NCI-H345 treated with DMSO at 0.1 percent for 48 hours (cell line): ENCODE measurements around the gene SRD5A3.
"Not testable (repeated sequence)": the region's sequence is repeated elsewhere in the genome, so short reads cannot be mapped to it uniquely, and the experiment has no call there.

Experiments used
- DNase-seq: peaks from one replicate; lab custom pipeline; 2025; ENCODE audit not compliant: unreplicated experiment; lab: John Stamatoyannopoulos, UW

The SRD5A3 gene

DNA sequence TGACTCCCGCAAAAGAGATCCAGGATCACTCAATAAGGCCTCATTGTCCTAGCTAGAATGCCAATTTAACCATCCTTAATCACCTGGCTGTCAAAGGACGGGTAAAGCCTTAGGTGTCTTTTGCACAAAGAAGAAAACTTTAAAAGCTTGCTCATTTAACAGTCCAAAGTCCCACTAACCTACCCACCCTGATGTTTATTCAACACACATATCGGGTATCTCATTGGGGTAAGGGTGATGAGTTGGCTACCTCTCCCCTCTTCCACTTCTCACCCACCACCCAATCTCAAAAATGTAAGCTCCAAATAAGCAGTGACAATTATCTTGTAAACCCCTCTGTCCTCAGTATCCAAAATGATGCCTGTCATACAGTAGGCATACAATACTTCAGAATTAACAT is 988 bp upstream of the SRD5A3 start:
- no peak for DNase-seq

GRCh38 chr4:55346851-55347255 is 811 bp downstream of the SRD5A3 start:
- DNase-seq: no peak

DNA sequence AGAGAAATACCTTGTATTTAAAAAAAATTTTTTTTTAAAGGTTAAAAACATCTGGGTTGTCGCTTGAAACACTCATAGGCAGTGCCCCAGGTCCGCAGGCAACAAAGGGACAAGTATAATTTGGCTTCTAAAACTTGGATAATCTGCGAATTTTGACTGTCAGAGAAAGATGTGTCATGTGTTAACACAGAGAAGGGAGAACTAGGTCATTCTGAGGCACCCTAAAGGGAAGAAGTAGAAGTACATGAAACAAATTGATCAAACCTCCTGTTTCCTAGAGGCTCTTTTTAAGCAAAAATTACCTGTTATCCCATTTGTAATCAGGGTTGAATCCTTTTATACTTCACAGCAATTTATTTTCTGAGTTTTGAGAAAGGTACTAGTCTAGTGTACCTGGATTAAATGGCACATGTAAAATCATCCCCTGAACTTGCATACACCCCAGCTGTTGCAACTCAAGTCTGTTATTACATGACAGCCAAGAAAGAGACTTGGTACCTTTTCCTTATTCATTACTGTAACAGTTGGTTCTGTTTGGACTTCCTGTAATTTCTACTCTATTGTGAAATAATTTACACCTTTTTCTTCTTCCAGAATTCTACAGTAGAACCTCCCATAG is 1.7 kb downstream of the SRD5A3 start:
- no peak for DNase-seq

DNA sequence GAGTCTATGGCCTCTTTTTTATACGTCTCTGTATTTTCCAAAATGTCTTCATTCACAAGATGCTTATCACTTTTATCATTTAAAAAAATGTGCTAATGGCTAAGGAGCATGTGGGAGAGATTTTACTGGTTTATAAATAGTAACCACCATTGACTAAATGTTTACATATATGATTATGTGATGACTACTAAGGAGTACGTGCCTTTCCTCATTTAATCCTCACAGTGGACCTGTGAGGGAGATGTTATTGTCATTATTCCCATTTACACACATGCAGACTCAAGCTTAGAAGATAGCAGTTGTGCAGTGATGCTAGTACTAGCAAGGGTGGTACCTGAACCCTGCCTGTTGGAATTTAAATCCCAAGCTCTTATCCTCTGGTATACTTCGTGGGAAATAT is 2.4 kb downstream of the SRD5A3 start:
- DNase-seq: no peak

- not testable (repeated sequence) for DNase-seq
These were observed 4.8 kb downstream of the SRD5A3 start for GRCh38 chr4:55350870-55351269.

DNA sequence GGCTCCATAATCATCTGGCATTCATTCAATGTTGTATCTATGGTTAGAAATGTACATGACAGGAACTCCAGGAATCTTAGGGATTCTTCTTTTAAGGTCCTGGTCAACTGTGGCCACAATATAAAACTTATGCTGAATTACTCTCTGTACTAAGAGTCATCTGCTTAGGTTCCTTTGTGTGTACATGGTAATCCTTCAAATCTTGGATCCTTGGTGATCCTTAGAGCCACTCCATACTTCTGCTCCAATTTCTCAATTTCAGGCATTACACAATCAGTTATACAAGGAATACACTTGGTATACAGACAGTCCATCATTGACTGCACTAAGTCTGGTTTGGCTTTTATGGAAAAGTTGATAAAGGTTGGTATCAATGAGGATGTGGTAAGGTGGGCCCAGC is 5.8 kb downstream of the SRD5A3 start:
- no peak for DNase-seq

GRCh38 chr4:55352726-55353125 is 6.7 kb downstream of the SRD5A3 start:
- no peak for DNase-seq

DNA sequence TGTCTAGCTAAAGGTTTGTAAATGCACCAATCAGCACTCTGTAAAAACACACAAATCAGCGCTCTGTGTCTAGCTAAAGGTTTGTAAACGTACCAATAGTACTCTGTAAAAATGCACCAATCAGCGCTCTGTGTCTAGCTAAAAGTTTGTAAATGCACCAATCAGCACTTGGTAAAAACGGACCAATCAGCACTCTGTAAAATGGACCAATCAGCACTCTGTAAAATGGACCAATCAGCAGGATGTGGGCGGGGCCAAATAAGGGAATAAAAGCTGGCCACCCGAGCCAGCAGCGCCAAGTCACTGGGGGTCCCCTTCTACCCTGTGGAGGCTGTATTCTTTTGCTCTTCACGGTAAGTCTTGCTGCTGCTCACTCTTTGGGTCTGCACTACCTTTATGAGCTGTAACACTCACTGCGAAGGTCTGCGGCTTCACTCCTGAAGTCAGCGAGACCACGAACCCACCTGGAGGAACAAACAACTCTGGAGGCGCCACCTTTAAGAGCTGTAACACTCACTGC is 7.2 kb downstream of the SRD5A3 start:
- DNase-seq: not testable (repeated sequence)

GRCh38 chr4:55354648-55355047 is 8.6 kb downstream of the SRD5A3 start:
- no peak for DNase-seq

DNA sequence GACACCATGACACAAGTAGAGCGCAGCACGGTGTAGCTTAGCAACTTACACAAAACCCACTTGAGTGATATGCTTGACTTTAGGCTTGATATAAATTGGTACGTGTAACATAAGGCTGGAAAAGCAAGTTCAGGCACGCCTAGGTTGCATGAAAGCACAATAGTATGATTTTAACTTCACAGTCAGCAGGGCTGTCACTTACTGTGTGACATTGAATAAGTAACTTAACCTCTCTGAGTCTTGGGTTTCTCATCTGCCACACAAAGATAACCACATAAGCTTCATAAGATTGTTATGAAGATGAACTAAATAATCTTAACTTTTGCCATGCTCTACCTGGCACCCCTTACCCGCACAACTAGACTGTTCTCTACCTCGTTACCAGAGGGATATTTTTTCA is 9.5 kb downstream of the SRD5A3 start:
- peak; percentile 23 for DNase-seq

DNA sequence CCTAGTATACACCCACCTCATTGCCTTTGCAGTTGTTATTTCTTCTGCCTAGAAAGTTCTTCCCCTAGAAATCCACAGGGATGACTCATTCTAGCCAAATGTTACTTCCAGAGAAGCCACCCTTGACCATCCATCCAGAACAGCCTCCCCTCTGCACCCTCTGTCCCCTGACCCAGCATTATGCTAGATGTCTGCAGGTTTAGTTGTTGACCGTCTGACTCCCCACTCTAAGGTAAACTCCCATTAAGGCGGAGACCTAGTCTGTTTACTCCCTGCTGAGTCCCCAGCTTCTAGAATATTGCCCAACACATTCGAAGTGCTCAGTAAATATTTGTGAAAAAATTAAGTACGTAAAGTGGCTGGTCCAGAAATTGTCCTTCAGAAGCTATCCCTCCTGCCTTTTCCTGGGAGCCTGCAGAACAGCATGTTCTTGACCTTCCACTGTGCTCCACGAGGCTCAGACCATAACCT is 11.0 kb downstream of the SRD5A3 start:
- no peak for DNase-seq

GRCh38 chr4:55358246-55358645 is 12.2 kb downstream of the SRD5A3 start:
- DNase-seq: no peak

- no peak for DNase-seq
These were observed 12.6 kb downstream of the SRD5A3 start for GRCh38 chr4:55358668-55359067.

GRCh38 chr4:55359397-55359916 is 13.4 kb downstream of the SRD5A3 start:
- DNase-seq: no peak

DNA sequence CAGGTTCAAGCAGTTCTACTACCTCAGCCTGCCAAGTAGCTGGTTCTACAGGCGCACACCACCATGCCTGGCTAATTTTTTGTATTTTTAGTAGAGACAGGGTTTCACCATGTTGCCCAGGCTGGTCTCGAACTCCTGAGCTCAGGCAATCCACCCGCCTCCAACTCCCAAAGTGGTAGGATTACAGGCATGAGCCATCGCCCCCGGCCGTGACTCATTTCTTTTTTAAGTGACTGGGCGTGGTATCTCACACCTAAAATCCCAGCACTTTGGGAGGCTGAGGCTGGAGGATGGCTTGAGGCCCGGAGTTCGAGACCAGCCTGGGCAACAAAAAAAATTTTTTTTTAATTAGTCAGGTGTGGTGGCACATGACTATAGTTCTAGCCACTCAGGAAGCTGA is 16.9 kb downstream of the SRD5A3 start:
- not testable (repeated sequence) for DNase-seq

- DNase-seq: no peak
These were observed 17.8 kb downstream of the SRD5A3 start for GRCh38 chr4:55363691-55364351.

DNA sequence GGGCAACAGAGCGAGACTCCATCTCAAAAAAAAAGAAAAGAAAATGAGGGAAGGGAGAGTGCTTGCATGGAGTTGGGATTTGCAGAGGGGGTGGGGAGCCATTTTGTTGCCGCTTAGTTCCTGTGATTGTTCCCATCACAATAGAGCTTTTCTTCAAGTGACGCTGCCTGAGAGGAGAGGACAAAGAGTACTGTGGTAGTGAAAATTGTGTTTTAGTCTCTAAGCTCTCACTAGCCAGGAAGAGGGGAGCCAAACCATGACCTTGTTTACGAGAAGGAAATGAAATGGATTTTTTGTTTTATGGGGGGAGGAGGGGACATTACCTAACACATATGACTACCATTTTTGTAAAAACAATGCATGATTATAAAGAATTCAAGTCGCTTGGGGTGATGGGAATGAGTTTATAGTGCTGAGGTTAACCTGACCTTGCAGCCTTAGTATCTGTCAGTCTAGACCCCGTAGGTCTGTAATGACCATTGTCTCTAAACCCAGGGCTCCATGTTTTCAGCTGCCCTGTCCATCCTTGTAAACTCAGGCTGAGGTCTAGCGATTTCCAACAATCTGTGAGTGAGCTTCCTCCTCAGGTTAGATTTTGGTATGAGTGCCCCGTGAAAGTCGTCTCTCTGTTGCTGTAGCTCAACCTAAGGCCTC is 18.8 kb downstream of the SRD5A3 start:
- DNase-seq: no peak

- no peak for DNase-seq
These were observed 19.3 kb downstream of the SRD5A3 start for GRCh38 chr4:55365345-55365728.

- no peak for DNase-seq
These were observed 20.6 kb downstream of the SRD5A3 start for GRCh38 chr4:55366621-55367020.

GRCh38 chr4:55367084-55367722 is 21.2 kb downstream of the SRD5A3 start:
- no peak for DNase-seq

DNA sequence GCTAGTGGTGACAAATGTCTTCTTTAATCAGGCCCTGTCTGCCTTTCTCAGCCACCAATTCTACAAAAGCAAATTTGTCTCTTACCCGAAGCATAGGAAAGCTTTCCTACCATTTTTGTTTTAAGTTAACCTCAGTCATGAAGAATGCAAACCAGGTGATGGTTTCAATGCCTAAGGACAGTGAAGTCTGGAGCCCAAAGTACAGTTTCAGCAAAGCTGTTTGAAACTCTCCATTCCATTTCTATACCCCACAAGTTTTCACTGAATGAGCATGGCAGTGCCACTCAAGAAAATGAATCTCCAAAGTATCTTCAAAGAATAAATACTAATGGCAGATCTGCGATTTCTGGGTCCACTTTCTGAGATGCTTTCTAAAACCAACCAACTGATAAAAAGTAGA is 23.9 kb downstream of the SRD5A3 start:
- DNase-seq: no peak
